ENCODE results near the gene C1orf210. TPM values are rescaled to one million over a fixed set of nuclear protein-coding genes. Genes with fewer than 3 reads are reported as not detected.
A peak's percentile ranks its signal among the peaks of the same experiment; 100 is the strongest.

Gene C1orf210
- total RNA-seq (2022) (16.8 and 19.9 TPM in 2 replicates), Bru-seq, nascent RNA (percentile 61 among the genes with signal in this experiment), BruChase-seq, experiment 1, labeled RNA remaining after a 6-hour chase (percentile 83 among the genes with signal in this experiment), BruChase-seq, experiment 2, labeled RNA remaining after a 2-hour chase (percentile 73 among the genes with signal in this experiment)
- long read RNA-seq, transcript C1orf210-202 (3 exons, 1,478 nt): major isoform, 36 of 45 reads
- long read RNA-seq, partial matches to known transcripts: 1 of 45 reads
- long read RNA-seq, other reads (novel, unspliced or antisense): 5 of 45 reads

DNA sequence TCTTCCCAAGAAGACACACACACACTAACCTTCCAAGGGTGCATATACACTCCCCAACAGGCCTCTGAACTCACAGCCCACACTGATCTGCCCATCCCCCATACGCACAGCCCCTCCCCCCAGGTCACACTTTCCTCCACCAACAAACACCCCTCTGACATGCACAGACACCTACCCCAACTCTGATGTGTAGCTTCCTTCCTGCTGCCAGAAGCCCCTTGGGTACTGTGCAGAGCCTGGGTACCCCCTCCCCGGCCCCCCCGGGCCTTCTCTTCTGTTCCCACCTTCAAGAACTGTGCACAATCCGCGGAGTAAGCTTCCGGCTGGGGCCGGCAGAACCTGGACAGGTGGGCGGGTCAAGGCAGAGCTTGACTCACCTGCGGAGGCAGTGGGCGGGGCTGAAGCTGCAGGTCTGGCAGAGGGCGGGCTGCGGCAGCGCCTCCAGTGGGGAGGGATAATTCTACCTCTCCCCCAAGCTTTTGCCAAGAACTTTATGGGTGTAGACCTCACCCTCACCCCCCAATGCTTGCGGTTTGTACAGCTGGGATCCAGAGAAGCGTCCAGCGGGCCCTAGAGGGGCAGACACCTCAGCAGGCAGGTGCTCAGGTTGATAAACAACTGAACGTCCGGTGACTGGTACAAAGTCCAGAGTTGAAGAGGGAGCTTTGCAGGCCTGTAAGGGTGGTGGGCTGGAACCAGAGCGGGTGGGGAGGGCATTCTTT is at the start of gene C1orf210:
Gene C1orf210 (minus strand): TSS at position 313 of the 722 bp plus-strand sequence. CDS start 2,311 bp downstream, outside the sequence.
- intact Hi-C loops (cut with micrococcal nuclease; ENCODE audit: unreplicated experiment): loop anchor here (2.0 kb wide), 1 partner anchor 15 kb away; no protein-coding TSS in a partner anchor
- BruUV-seq (replicated peaks): no TSS peak
- peaks cover 32% of the 10 kb centered on the region for H3K36me3 Mint-ChIP-seq (ENCODE audit: insufficient read depth, unreplicated experiment)
- H3K27ac Mint-ChIP-seq (ENCODE audit: unreplicated experiment): peak within 1 kb of the TSS; percentile 43
- H3K9me3 Mint-ChIP-seq (ENCODE audit: low read depth, unreplicated experiment): no peaks in the 10 kb centered on the region
- TF ChIP-seq CTCF (IDR thresholded peaks at IDR 0.05; ENCODE audit: unreplicated experiment): peak; percentile 67
- DNase-seq: peak; percentile 97
- H3K27me3 Mint-ChIP-seq (ENCODE audit: unreplicated experiment): no peaks in the 10 kb centered on the region
- H3K4me3 Mint-ChIP-seq (ENCODE audit: low read depth, unreplicated experiment): peak within 1 kb of the TSS; percentile 83
- CTCF ChIA-PET: interaction anchor here (0.7 to 1.9 kb wide), 15 partner anchors 9 to 265 kb away, joined by 3 to 14 read pairs (median 4); partner anchors contain the start of genes CDC20, ELOVL1 and TMEM125
- H3K4me1 Mint-ChIP-seq (ENCODE audit: low read depth, unreplicated experiment): peaks cover 28% of the 10 kb centered on the region

- CTCF ChIA-PET: no interaction called here
- Mint-ChIP-seq H3K36me3 (ENCODE audit: insufficient read depth, unreplicated experiment) (no peaks in the 10 kb centered on the region), H3K4me3 (ENCODE audit: low read depth, unreplicated experiment) (no peak overlapping the region), H3K9me3 (ENCODE audit: low read depth, unreplicated experiment) (no peaks in the 10 kb centered on the region), H3K27me3 (ENCODE audit: unreplicated experiment) (peaks cover 18% of the 10 kb centered on the region), H3K27ac (ENCODE audit: unreplicated experiment) (no peak overlapping the region), H3K4me1 (ENCODE audit: low read depth, unreplicated experiment) (peaks cover 6% of the 10 kb centered on the region)
- intact Hi-C loops (cut with micrococcal nuclease; ENCODE audit: unreplicated experiment): no loop called here
- BruUV-seq (replicated peaks): no TSS peak
- DNase-seq: no peak
- no peak for TF ChIP-seq CTCF (IDR thresholded peaks at IDR 0.05; ENCODE audit: unreplicated experiment)
These were observed 49.2 kb upstream of the C1orf210 start for GRCh38 chr1:43334453-43335205.

GRCh38 chr1:43331688-43332087 is 46.3 kb upstream of the C1orf210 start:
- no peak for TF ChIP-seq CTCF (IDR thresholded peaks at IDR 0.05; ENCODE audit: unreplicated experiment)
- no peaks in the 10 kb centered on the region for H3K9me3 Mint-ChIP-seq (ENCODE audit: low read depth, unreplicated experiment)
- BruUV-seq (replicated peaks): no TSS peak
- peaks cover 18% of the 10 kb centered on the region for H3K27me3 Mint-ChIP-seq (ENCODE audit: unreplicated experiment)
- DNase-seq: no peak
- intact Hi-C loops (cut with micrococcal nuclease; ENCODE audit: unreplicated experiment): no loop called here
- no peaks in the 10 kb centered on the region for H3K36me3 Mint-ChIP-seq (ENCODE audit: insufficient read depth, unreplicated experiment)
- H3K27ac Mint-ChIP-seq (ENCODE audit: unreplicated experiment): no peak overlapping the region
- CTCF ChIA-PET: no interaction called here
- peaks cover 7% of the 10 kb centered on the region for H3K4me1 Mint-ChIP-seq (ENCODE audit: low read depth, unreplicated experiment)
- no peak overlapping the region for H3K4me3 Mint-ChIP-seq (ENCODE audit: low read depth, unreplicated experiment)

- DNase-seq: peak; percentile 20
- CTCF ChIA-PET: interaction anchor here (1.1 kb wide), 1 partner anchor 49 kb away, joined by 3 read pairs; no protein-coding TSS in a partner anchor
- H3K27me3 Mint-ChIP-seq (ENCODE audit: unreplicated experiment): peaks cover 14% of the 10 kb centered on the region
These were observed 44.8 kb upstream of the C1orf210 start for GRCh38 chr1:43329995-43330751.

More at GRCh38 chr1:43329995-43330751, 44.8 kb upstream of the C1orf210 start:
- Mint-ChIP-seq H3K36me3 (ENCODE audit: insufficient read depth, unreplicated experiment) (no peaks in the 10 kb centered on the region), H3K9me3 (ENCODE audit: low read depth, unreplicated experiment) (no peaks in the 10 kb centered on the region), H3K27ac (ENCODE audit: unreplicated experiment) (no peak overlapping the region), H3K4me1 (ENCODE audit: low read depth, unreplicated experiment) (peaks cover 7% of the 10 kb centered on the region), H3K4me3 (ENCODE audit: low read depth, unreplicated experiment) (no peak overlapping the region)
- intact Hi-C loops (cut with micrococcal nuclease; ENCODE audit: unreplicated experiment): no loop called here
- no TSS peak for BruUV-seq (replicated peaks)
- no peak for TF ChIP-seq CTCF (IDR thresholded peaks at IDR 0.05; ENCODE audit: unreplicated experiment)
